KOPT-K1 (cell line): Measurements from ENCODE around the gene ZFAND3.

Source experiments
- H3K27ac ChIP-seq: fragments of 200-600 bp; sonication (generic); 2 replicates; pipeline ENCODE4 v1.5.1; 2016; ENCODE audit warnings: antibody characterized with exemption, mild to moderate bottlenecking, low read depth, low read length; ENCODE audit not compliant: poor library complexity, severe bottlenecking
- H3K36me3 ChIP-seq: fragments of 200-600 bp; sonication (generic); 2 replicates; pipeline ENCODE4 v1.5.1; 2017; ENCODE audit warnings: antibody characterized with exemption, mild to moderate bottlenecking, low read length, moderate library complexity; ENCODE audit not compliant: insufficient read depth
- H3K9me3 ChIP-seq: fragments of 200-600 bp; sonication (generic); 2 replicates; pipeline ENCODE4 v1.5.1; 2017; ENCODE audit warnings: antibody characterized with exemption, low read length, mild to moderate bottlenecking; ENCODE audit not compliant: insufficient read depth, poor library complexity, severe bottlenecking

Gene ZFAND3

DNA sequence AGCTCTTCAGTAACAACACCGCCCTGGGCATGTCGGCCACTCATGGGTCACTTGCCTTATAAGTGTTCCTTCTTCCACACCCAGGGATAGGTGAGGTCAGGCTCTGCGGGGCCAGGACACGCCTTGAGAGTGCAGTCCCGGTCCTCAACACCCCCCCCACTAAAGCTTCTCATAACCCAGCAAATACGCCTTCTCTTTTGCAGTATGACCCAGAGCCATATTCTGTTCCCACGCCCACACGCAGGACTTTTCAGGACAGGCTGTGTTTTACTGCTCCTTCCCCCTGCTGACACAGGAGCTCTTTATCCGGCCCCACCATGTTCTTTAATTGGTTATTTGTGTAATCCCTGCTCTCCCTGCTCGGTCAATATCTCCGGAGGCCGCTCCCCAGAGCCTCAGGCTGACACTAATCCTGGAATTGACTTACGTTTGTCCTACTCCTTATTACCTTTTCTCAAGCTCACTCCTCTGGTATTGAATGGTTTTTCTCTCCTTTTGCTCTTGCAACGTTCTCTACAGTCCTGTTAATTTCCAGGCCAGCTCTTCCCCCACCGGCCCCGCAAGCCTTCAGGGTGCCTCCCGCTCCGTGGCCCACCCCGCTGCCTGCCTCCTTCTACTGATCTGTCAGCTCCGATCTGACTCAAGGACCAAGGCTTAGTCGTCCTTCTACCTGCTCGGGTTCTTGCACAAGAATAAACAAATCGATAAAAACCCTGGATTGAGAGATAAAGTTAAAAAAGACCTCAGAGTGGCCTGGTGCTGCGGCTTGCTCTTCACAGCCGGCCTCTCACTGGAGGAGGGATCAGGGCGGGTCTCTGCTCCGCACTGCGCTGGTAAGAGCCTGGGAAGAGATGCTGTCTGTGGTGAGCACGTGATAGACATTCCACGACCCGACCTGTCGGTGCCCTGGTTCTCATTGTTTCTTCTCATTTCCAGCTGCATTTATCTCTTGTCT lies 357.5 kb downstream of the ZFAND3 start:
- no peaks in the 10 kb centered on the region for H3K36me3 ChIP-seq
- H3K9me3 ChIP-seq = no peaks in the 10 kb centered on the region
- H3K27ac ChIP-seq = no peak overlapping the region

DNA sequence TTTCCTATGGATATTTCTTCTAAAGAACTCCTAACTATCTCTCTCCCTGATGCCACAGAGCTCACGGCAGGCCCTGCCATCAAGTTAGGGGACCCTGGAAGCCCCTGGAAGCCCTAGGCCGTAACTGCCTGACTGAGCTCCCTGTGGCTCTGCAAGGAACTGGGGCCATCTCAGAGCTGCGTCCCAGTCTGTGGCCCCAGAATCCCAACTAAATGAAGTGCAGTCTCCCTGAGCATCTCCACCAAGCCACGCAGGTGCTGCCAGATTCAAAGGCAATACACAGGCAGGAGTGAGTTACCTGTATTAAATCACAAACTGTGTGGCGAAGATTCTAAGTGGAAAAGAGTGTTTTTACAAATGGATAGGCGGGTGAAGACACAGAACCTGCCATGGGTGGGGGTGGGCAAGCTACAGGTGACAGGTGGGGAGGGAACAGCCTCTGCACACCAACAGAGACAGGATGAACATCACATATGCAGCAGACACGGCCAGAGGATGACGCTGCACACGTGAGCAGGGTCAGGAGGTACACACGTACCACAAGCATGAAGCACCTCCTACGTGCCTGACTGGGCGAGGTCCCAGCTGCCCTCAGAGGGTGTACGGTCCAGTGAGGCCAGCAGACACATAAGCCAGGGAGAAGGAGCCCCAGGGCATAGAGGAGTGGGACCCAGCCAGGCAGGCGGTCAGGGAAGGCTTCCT lies 358.5 kb downstream of the ZFAND3 start:
- Histone ChIP-seq H3K27ac (no peak overlapping the region), H3K9me3 (no peaks in the 10 kb centered on the region)

DNA sequence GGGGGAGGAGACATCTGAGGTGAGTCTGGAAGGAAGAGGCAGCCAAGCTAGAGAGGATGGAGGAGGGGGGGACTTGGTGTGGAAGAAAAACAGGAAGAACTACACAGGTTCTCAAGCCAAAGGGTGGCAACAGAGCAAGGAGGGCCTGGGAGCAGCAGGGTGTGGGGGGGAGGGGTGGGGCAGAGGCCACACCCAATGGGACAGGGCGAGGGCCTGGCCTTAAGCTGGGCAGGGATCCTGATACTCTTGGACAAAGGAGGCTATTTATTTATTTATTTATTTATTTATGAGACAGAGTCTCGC lies 359.0 kb downstream of the ZFAND3 start:
- Histone ChIP-seq H3K9me3 (no peaks in the 10 kb centered on the region), H3K36me3 (no peaks in the 10 kb centered on the region), H3K27ac (no peak overlapping the region)

More for the DNA sequence above, 358.5 kb downstream of the ZFAND3 start:
- no peaks in the 10 kb centered on the region for H3K36me3 ChIP-seq

DNA sequence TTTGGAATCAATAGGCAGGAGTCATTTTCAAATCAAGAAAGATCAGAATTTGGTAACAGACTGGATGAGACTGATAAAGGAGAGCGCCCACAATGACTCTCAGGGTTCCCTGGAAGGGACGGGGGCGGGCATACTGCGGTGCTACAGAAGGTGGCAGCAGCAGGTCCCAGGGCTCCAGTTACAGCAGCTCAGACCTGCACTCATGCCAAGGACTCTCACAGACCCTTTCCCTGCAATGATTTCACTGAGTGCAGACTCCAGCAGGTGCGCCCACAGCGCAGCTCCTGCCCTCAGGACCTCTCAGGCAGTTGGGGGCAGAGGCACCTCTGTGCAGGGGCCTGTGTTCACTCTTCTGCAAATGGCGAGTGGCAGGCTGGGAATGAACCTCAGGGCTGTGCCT lies 359.8 kb downstream of the ZFAND3 start:
- H3K27ac ChIP-seq = no peak overlapping the region

DNA sequence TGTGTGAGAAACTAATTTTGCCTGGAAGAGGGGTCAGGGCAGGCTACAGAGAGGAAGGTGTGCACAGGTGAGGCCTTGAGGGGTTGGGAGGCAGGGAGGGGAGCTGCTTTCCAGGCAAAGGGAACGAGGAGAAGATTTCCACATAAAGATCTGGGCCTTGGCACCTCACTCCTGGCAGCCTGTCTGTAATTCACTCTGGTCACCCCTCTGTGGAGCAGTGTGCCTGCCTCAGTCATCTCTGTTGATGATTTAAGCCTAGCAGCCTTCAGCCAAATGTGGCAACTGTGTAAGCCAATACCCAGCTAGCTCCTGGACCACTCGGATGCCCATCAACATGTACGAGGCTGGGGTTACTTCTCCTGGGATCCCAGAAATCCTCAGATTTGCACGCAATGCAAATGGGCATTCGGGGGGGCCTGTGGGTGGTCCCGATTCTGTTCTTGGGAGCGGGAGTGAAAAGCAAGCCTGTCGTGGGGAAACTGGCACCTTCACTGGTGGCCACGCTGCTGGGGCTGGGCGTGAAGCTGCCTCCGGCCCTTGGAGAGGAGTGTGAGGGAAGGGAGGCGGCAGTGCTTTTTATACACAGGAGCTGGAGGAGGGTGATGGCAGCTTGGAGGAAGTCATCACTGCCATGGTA lies 360.4 kb downstream of the ZFAND3 start:
- Histone ChIP-seq H3K36me3 (no peaks in the 10 kb centered on the region), H3K27ac (no peak overlapping the region), H3K9me3 (no peaks in the 10 kb centered on the region)

More for the DNA sequence above, 359.8 kb downstream of the ZFAND3 start:
- Histone ChIP-seq H3K9me3 (no peaks in the 10 kb centered on the region), H3K36me3 (no peaks in the 10 kb centered on the region)

DNA sequence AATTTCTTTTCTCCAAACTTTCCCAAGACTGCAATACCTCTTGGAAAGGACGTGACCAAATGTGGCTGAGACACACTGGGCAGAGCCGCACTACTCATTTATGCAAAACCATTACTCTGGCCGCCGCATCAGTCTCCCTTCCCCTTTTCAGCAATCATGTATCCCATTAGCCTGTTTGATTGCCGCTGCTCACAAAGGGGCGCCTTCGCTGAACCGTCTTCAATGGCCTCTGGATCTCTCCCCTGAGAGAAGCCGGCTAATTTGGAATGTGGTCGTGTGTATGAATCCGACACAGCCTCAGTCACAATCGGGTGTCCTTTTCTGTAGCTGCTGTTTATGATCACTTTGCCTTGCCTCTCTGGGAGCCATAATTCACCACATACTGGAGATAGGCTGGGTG lies 361.1 kb downstream of the ZFAND3 start:
- H3K36me3 ChIP-seq = no peaks in the 10 kb centered on the region
- no peaks in the 10 kb centered on the region for H3K9me3 ChIP-seq
- no peak overlapping the region for H3K27ac ChIP-seq

DNA sequence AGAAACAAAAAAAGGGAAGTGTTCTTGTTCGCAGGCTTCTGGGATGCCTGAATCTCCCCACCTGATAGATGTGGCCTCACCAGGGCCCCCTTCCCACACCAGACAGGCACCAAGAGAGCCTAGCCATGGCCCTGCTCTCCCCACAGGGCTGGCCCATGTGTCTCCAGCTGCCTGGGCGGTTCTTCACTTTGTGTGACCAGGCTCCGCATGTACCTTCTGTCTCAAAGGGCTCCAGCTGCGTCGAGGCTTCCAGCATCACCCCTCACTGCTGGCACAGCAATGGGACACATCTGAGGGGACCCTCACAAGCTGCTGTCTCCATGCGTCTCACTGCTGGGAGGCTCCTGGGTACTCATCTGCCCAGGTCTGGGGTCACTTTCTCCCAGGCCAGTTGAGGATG lies 362.9 kb downstream of the ZFAND3 start:
- Histone ChIP-seq H3K27ac (no peak overlapping the region), H3K9me3 (no peaks in the 10 kb centered on the region), H3K36me3 (no peaks in the 10 kb centered on the region)

DNA sequence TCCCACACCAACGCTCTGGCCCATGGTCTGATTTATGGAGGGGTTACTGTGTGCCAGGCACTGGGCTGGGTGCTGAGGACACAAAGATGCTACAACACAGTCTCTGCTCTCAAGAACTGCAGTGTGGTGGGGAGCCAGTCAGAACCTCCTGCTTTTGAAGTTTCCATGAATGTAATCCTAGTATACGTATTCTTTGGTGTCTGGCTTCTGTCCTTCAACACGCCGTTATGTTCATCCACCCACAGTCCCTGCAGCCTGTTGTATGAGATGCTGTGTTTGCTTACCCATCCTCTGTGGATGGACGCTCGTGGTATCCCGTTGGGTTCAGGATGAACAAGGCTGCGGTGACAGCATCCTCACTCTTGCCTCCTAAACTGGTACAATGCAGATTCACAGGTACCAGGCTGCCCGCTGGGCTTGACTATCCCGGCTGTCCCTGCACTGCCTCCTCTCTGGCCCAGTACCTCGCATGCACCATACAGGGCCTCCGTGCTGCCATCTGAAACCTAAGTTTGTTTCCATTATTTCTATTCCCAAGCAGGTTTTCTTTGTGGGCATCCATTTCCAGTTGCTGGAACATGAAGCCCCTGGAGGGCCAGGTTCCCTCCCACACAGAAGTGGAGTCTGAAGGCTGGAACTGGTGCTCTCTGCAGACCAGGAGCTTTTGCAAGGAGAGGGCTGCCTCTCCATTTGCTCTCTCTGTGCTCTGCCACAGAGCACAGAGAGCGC lies 364.5 kb downstream of the ZFAND3 start:
- no peak overlapping the region for H3K27ac ChIP-seq
- no peaks in the 10 kb centered on the region for H3K36me3 ChIP-seq
- H3K9me3 ChIP-seq = no peaks in the 10 kb centered on the region

DNA sequence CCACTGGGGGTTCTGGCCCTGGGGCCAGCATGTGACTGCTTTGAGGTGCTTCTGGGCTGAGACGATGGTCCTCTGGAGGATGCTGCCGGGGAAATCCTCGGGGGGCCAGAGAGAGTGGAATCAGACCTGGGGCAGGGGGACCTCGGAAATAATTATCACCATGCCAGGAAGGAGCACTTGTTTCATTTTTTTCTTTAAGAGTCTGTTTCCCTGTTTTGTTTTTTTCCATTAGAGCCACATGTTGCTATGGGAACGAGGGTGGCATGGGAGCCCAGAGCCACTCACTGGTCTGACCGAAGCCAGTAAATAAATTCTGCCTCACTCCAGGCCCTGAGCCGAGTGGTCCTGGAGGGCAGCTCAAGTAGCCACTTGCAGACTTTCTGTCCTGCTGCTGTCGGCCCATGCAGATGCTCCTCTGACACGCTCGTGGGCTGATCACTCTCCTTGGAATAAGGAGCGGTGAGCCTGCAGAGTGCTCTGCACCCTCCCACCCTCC lies 365.1 kb downstream of the ZFAND3 start:
- no peaks in the 10 kb centered on the region for H3K9me3 ChIP-seq
- H3K36me3 ChIP-seq = no peaks in the 10 kb centered on the region
- no peak overlapping the region for H3K27ac ChIP-seq

DNA sequence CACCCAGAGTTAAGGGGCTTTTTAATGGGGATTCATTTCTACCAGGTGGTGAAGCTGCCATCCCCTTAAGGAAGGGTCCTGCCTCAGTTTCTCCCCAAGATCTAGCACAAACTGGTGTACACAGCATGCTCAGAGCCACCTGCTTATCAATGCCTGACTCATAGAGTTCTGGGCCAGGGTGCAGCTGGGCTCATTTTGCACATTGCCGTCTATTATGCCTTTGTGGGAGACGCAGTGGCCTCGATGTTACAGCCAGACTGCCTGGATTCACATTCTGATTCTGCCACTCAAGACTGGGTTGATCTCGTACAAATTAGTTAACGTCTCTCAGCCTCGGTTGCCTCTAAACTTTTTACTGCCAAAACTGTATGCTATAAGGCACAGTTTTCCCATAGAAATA lies 365.7 kb downstream of the ZFAND3 start:
- no peaks in the 10 kb centered on the region for H3K9me3 ChIP-seq
- H3K36me3 ChIP-seq = no peaks in the 10 kb centered on the region
- no peak overlapping the region for H3K27ac ChIP-seq

DNA sequence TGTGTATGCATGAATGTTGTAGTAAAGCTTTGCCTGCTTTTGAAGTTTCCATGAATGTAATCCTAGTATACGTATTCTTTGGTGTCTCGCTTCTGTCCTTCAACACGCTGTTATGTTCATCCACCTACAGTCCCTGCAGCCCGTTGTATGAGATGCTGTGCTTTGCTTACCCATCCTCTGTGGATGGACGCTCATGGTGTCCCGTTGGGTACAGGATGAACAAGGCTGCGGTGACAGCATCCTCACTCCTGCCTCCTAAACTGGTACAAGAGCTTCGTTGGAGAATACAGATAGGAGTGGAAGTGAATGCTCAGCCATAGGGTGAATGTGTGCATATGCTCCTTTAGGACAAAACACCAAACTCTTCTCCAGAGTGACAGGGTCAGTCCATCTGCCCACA lies 366.2 kb downstream of the ZFAND3 start:
- H3K36me3 ChIP-seq = no peaks in the 10 kb centered on the region
- H3K9me3 ChIP-seq = no peaks in the 10 kb centered on the region
- H3K27ac ChIP-seq = no peak overlapping the region

DNA sequence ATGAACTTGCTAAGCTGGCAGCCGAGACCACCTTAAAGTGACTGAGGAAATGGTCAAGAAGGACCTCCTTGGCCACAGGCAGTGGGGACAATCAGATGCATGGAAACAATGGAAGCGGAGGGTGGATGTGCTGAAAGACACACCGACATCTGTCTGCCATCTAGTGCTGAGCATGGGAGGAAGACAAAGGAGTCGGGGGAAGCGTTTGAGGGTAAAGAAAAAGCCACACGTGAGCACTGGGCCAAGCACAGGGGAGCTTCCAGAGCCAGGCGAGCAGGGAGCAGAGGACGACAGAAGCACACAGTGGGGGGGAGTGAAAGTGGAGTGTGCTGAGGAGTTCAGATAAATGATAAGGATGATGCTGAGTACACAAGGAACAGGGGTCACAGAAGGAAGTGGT lies 367.8 kb downstream of the ZFAND3 start:
- H3K36me3 ChIP-seq = no peaks in the 10 kb centered on the region
- no peaks in the 10 kb centered on the region for H3K9me3 ChIP-seq
- no peak overlapping the region for H3K27ac ChIP-seq

DNA sequence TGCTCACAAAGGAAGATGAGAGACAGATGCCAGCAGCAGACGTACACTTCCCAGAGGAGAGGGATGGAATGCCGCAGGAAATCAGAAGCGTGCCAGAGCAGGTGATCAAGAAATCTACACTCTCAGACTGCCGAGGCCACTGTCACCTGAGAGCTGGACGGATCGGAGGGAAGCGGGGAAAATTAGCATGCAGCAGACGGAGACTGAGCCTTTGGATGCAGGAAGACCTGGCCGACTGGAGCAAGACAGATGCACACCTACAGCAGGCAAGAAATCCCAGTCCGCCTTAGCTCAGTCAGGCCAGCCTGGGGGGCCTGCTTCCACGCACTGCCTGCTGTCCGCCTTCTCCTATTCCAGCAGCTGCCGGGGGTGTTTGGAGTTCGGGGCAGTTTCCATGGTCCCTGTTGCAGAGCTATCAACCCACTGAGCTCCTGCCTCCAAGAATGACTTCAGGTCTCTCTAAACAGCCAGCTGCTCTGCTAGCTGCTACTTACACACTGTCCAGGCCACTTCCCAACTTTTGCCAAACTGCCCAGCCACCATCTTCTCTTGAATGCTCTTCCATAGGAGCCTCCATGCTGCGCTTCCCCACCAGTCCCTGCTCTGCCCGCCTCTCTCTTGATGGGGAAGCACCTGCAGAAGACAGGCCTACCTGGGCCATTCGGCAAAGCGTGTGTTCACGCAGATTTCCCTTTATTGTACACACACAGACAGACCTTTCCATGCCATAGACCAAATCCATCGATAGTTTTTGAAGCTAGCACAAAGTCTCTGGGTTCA lies 368.5 kb downstream of the ZFAND3 start:
- no peak overlapping the region for H3K27ac ChIP-seq
- H3K36me3 ChIP-seq = no peaks in the 10 kb centered on the region
- H3K9me3 ChIP-seq = no peaks in the 10 kb centered on the region

DNA sequence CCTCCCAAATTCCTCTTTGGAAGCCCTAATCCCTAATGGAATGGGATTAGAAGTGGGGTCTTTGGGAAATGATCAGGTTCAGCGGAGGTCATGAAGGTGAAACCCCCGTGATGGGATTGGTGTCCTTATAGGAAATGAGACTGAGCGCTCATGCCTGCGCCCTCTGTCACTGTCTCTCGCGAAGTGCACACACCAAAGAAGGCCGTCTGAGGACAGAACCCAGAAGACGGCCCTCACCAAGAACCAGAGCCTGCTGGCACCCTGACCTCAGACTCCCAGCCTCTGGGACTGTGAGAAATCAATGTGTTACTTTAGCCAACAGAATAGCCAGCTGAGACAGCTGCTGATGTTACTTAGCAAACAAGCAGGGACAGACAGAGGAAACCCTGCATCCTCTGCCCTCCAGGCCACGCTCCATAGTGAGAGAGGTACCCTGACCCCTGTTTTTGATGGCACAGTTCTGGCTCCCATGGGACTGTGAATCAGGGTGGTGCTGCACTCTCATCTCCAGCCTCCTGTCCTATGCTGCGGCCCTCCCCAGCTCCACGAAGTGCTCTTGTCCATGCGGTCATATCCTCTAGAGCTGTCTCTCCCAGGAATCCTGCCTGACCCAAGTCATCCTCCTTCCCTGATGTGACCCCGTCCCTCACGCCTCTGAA lies 369.3 kb downstream of the ZFAND3 start:
- Histone ChIP-seq H3K9me3 (no peaks in the 10 kb centered on the region), H3K27ac (no peak overlapping the region), H3K36me3 (no peaks in the 10 kb centered on the region)
